Measurements from ENCODE around the gene PRDX1. TPM values are rescaled to one million over a fixed set of nuclear protein-coding genes. Genes with fewer than 3 reads are reported as not detected.
"Not testable (repeated sequence)": the region's sequence is repeated elsewhere in the genome, so short reads cannot be mapped to it uniquely, and the experiment has no call there.

PRDX1 gene
- total RNA-seq, 2 donors from 2014 or later, result 325 to 508 TPM

GRCh38 chr1:45490121-45490625 is 31.5 kb downstream of the PRDX1 start:
- Histone ChIP-seq H3K36me3 (no peaks in the 10 kb centered on the region), H3K4me3 (peak overlapping the region; percentile 82), H3K4me1 (no peaks in the 10 kb centered on the region), H3K27me3 (no peaks in the 10 kb centered on the region), H3K27ac (peak overlapping the region; percentile 80), H3K9ac (ENCODE audit: low read depth in 2 of 2, low read length in 2 of 2) (peak overlapping the region; percentile 73 to 94), H3K9me3 (no peaks in the 10 kb centered on the region)
- intact Hi-C loops (cut with DNase I), result loop anchor here (5.0 kb wide), 1 partner anchor 478 kb away; the partner anchor contains the start of genes HECTD3 and UROD
- no peak for TF ChIP-seq CTCF (IDR thresholded peaks at IDR 0.05)
- peak; percentile 25 for DNase-seq

DNA sequence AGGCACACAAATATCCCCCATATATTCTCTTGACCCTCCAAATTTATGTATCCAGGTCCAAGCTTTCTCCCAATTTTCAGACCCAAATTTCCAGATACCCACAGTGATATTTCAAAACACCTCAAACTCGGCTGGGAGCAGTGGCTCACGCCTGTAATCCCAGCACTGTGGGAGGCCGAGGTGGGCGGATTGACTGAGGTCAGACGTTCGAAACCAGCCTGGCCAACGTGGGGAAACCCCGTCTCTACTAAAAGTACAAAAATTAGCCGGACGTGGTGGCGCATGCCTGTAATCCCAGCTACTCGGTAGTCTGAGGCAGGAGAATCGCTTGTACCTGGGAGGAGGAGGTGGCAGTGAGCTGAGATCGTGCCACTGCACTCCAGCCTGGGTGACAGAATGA is 32.3 kb downstream of the PRDX1 start:
- H3K9me3 ChIP-seq; DNase-seq; H3K27me3 ChIP-seq; intact Hi-C loops (cut with DNase I); H3K36me3 ChIP-seq; H3K4me1 ChIP-seq; H3K27ac ChIP-seq: not testable (repeated sequence)
- H3K9ac ChIP-seq (ENCODE audit: low read depth in 2 of 2, low read length in 2 of 2), result peak overlapping the region in 1 of 2 donors; percentile 73
- peak overlapping the region; percentile 82 for H3K4me3 ChIP-seq

GRCh38 chr1:45488666-45489377 is 32.9 kb downstream of the PRDX1 start:
- Histone ChIP-seq H3K9me3 (no peaks in the 10 kb centered on the region), H3K27me3 (no peaks in the 10 kb centered on the region), H3K27ac (no peak overlapping the region), H3K36me3 (no peaks in the 10 kb centered on the region), H3K4me1 (no peaks in the 10 kb centered on the region), H3K4me3 (no peak overlapping the region), H3K9ac (ENCODE audit: low read depth in 2 of 2, low read length in 2 of 2) (no peak overlapping the region)
- no peak for TF ChIP-seq CTCF (IDR thresholded peaks at IDR 0.05)
- DNase-seq, result no peak
- intact Hi-C loops (cut with DNase I), result no loop called here

- no peak for DNase-seq
- no peak for TF ChIP-seq CTCF (IDR thresholded peaks at IDR 0.05)
- Histone ChIP-seq H3K4me1 (no peaks in the 10 kb centered on the region), H3K9me3 (no peaks in the 10 kb centered on the region), H3K27me3 (no peaks in the 10 kb centered on the region), H3K27ac (no peak overlapping the region), H3K36me3 (no peaks in the 10 kb centered on the region), H3K4me3 (no peak overlapping the region), H3K9ac (ENCODE audit: low read depth in 2 of 2, low read length in 2 of 2) (no peak overlapping the region)
- intact Hi-C loops (cut with DNase I), result no loop called here
These were observed 35.7 kb downstream of the PRDX1 start for GRCh38 chr1:45485949-45486348.

GRCh38 chr1:45479039-45479748 is 42.5 kb downstream of the PRDX1 start:
- DNase-seq, result no peak
- H3K9me3 ChIP-seq, result no peaks in the 10 kb centered on the region
- H3K27me3 ChIP-seq, result no peaks in the 10 kb centered on the region
- H3K9ac ChIP-seq (ENCODE audit: low read depth in 2 of 2, low read length in 2 of 2), result no peak overlapping the region
- H3K4me1 ChIP-seq, result no peaks in the 10 kb centered on the region
- H3K27ac ChIP-seq, result no peak overlapping the region
- TF ChIP-seq CTCF (IDR thresholded peaks at IDR 0.05), result no peak
- H3K4me3 ChIP-seq, result no peak overlapping the region
- H3K36me3 ChIP-seq, result no peaks in the 10 kb centered on the region
- intact Hi-C loops (cut with DNase I), result no loop called here

All from colonic mucosa (tissue), 4 donors.